Skeletal muscle tissue (tissue), 4 donors: ENCODE data around the gene CADPS. TPM values are rescaled to one million over a fixed set of nuclear protein-coding genes. Genes with fewer than 3 reads are reported as not detected.

Experiments used
- H3K27ac ChIP-seq: one replicate; pipeline ENCODE4 v1.7.0; 2013; ENCODE audit warnings: mild to moderate bottlenecking, low read depth, low read length, inconsistent platforms
- H3K27me3 ChIP-seq, 3 donors: one replicate each; pipeline ENCODE4 v1.7.0; 2013; ENCODE audit warnings: low read length in 3 of 3; ENCODE audit not compliant: control insufficient read depth in 3 of 3, insufficient read depth in 3 of 3
- H3K36me3 ChIP-seq, 3 donors: one replicate each; pipeline ENCODE4 v1.7.0; 2013; ENCODE audit warnings: low read length in 3 of 3; ENCODE audit not compliant: control insufficient read depth in 3 of 3, insufficient read depth in 3 of 3
- H3K4me1 ChIP-seq, 3 donors: one replicate each; pipeline ENCODE4 v1.7.0; 2013; ENCODE audit warnings: low read length in 3 of 3, mild to moderate bottlenecking in 3 of 3; ENCODE audit not compliant: control insufficient read depth in 3 of 3, insufficient read depth in 3 of 3
- H3K4me3 ChIP-seq, 3 donors: one replicate each; pipeline ENCODE4 v1.7.0; 2013; ENCODE audit warnings: low read length in 3 of 3
- H3K9ac ChIP-seq, 3 donors: one replicate each; pipeline ENCODE4 v1.7.0; 2013; ENCODE audit warnings: low read length in 3 of 3, mild to moderate bottlenecking in 3 of 3, moderate library complexity in 2 of 3, low read depth in 1 of 3
- H3K9me3 ChIP-seq, 3 donors: one replicate each; pipeline ENCODE4 v1.7.0; 2013; ENCODE audit warnings: low read length in 3 of 3; ENCODE audit not compliant: control insufficient read depth in 3 of 3
- total RNA-seq: library from RNA; depleted of rRNA; stranded (reverse); fragments of >200 nt; gene quantifications from one replicate; pipeline ENCODE4 v1.2.3, GENCODE V29; 2014
- donor health status: Osteomylitis.

CADPS gene
- total RNA-seq, 1 donor from 2014 or later = 1.0 TPM

GRCh38 chr3:62875558-62876002, 364 bp upstream of the CADPS start:
- H3K36me3 ChIP-seq = no peaks in the 10 kb centered on the region
- peaks cover 22 to 31% (median 30%) of the 10 kb centered on the region in 3 donors for H3K27me3 ChIP-seq
- H3K4me3 ChIP-seq = no peak overlapping the region
- no peak overlapping the region for H3K9ac ChIP-seq
- no peak overlapping the region for H3K27ac ChIP-seq
- H3K9me3 ChIP-seq = peaks cover 0 to 2% (median 2%) of the 10 kb centered on the region in 3 donors
- H3K4me1 ChIP-seq = peaks cover 2 to 10% (median 5%) of the 10 kb centered on the region in 3 donors

- Histone ChIP-seq H3K27me3 (peaks cover 22 to 31% (median 30%) of the 10 kb centered on the region in 3 donors), H3K9ac (no peak overlapping the region), H3K9me3 (peaks cover 0 to 2% (median 2%) of the 10 kb centered on the region in 3 donors), H3K27ac (no peak overlapping the region), H3K4me3 (peak overlapping the region; percentile 51 to 60 (median 52)), H3K4me1 (peaks cover 2 to 10% (median 5%) of the 10 kb centered on the region in 3 donors), H3K36me3 (no peaks in the 10 kb centered on the region)
Observed at GRCh38 chr3:62873761-62874710, 1.2 kb downstream of the CADPS start.

- peaks cover 2 to 10% (median 5%) of the 10 kb centered on the region in 3 donors for H3K4me1 ChIP-seq
- H3K4me3 ChIP-seq = peak overlapping the region in 1 of 3 donors; percentile 52
- H3K27ac ChIP-seq = no peak overlapping the region
- H3K27me3 ChIP-seq = peaks cover 22 to 31% (median 30%) of the 10 kb centered on the region in 3 donors
- H3K9ac ChIP-seq = no peak overlapping the region
- H3K9me3 ChIP-seq = peaks cover 0 to 2% (median 2%) of the 10 kb centered on the region in 3 donors
- no peaks in the 10 kb centered on the region for H3K36me3 ChIP-seq
Observed at GRCh38 chr3:62873451-62873760, 1.8 kb downstream of the CADPS start.

- Histone ChIP-seq H3K36me3 (no peaks in the 10 kb centered on the region), H3K9me3 (peaks cover 0 to 2% (median 2%) of the 10 kb centered on the region in 3 donors), H3K4me3 (no peak overlapping the region), H3K4me1 (peaks cover 2 to 10% (median 5%) of the 10 kb centered on the region in 3 donors), H3K27ac (no peak overlapping the region), H3K27me3 (peaks cover 22 to 31% (median 30%) of the 10 kb centered on the region in 3 donors), H3K9ac (no peak overlapping the region)
Observed at GRCh38 chr3:62872318-62872717, 2.9 kb downstream of the CADPS start.

- peaks cover 2 to 10% (median 5%) of the 10 kb centered on the region in 3 donors for H3K4me1 ChIP-seq
- no peaks in the 10 kb centered on the region for H3K36me3 ChIP-seq
- no peak overlapping the region for H3K9ac ChIP-seq
- peaks cover 13 to 18% (median 16%) of the 10 kb centered on the region in 3 donors for H3K27me3 ChIP-seq
- no peaks in the 10 kb centered on the region for H3K9me3 ChIP-seq
- no peak overlapping the region for H3K27ac ChIP-seq
- H3K4me3 ChIP-seq = no peak overlapping the region
Observed at GRCh38 chr3:62870321-62870720, 4.9 kb downstream of the CADPS start.

- Histone ChIP-seq H3K9me3 (peaks cover 0 to 2% (median 0%) of the 10 kb centered on the region in 3 donors), H3K27me3 (no peaks in the 10 kb centered on the region), H3K4me1 (no peaks in the 10 kb centered on the region), H3K9ac (no peak overlapping the region), H3K4me3 (no peak overlapping the region), H3K36me3 (no peaks in the 10 kb centered on the region), H3K27ac (no peak overlapping the region)
Observed at GRCh38 chr3:62863648-62864047, 11.6 kb downstream of the CADPS start.

- no peak overlapping the region for H3K4me3 ChIP-seq
- H3K9me3 ChIP-seq = peaks cover 0 to 2% (median 0%) of the 10 kb centered on the region in 3 donors
- H3K4me1 ChIP-seq = no peaks in the 10 kb centered on the region
- H3K27ac ChIP-seq = no peak overlapping the region
- H3K36me3 ChIP-seq = no peaks in the 10 kb centered on the region
- H3K27me3 ChIP-seq = no peaks in the 10 kb centered on the region
- no peak overlapping the region for H3K9ac ChIP-seq
Observed at GRCh38 chr3:62859203-62859791, 15.9 kb downstream of the CADPS start.

- no peaks in the 10 kb centered on the region for H3K4me1 ChIP-seq
- no peaks in the 10 kb centered on the region for H3K9me3 ChIP-seq
- H3K4me3 ChIP-seq = no peak overlapping the region
- H3K27me3 ChIP-seq = no peaks in the 10 kb centered on the region
- no peaks in the 10 kb centered on the region for H3K36me3 ChIP-seq
- no peak overlapping the region for H3K27ac ChIP-seq
- no peak overlapping the region for H3K9ac ChIP-seq
Observed at GRCh38 chr3:62845996-62846395, 29.2 kb downstream of the CADPS start.

- Histone ChIP-seq H3K4me3 (no peak overlapping the region), H3K9ac (no peak overlapping the region), H3K27me3 (no peaks in the 10 kb centered on the region), H3K4me1 (no peaks in the 10 kb centered on the region), H3K27ac (no peak overlapping the region), H3K36me3 (no peaks in the 10 kb centered on the region), H3K9me3 (no peaks in the 10 kb centered on the region)
Observed at GRCh38 chr3:62843508-62843907, 31.7 kb downstream of the CADPS start.

- no peaks in the 10 kb centered on the region for H3K4me1 ChIP-seq
- H3K9me3 ChIP-seq = no peaks in the 10 kb centered on the region
- no peaks in the 10 kb centered on the region for H3K27me3 ChIP-seq
Observed at GRCh38 chr3:62839748-62840147, 35.5 kb downstream of the CADPS start.

More at GRCh38 chr3:62839748-62840147, 35.5 kb downstream of the CADPS start:
- Histone ChIP-seq H3K9ac (no peak overlapping the region), H3K4me3 (no peak overlapping the region), H3K27ac (no peak overlapping the region), H3K36me3 (no peaks in the 10 kb centered on the region)
